ENCODE data around the gene GDA.

GRCh38 chr9:72256931-72257330 is 107.7 kb downstream of the GDA start:
- TF ChIP-seq CTCF (IDR thresholded peaks at IDR 0.05) = no peak
- TF ChIP-seq EZH2phosphoT487 (IDR thresholded peaks at IDR 0.05) = no peak
- no peak for TF ChIP-seq EZH2 (IDR thresholded peaks at IDR 0.05)

Measured in neural progenitor cell (in vitro differentiated cells).